HG03175 (cell line): ENCODE measurements around the gene SLITRK5.

Source experiments
- ATAC-seq: cut with Tn5 transposase; IDR thresholded peaks from one replicate; pipeline ENCODE4 v1.9.1; 2021; ENCODE audit warnings: mild to moderate bottlenecking, moderate library complexity; ENCODE audit not compliant: unreplicated experiment

Gene SLITRK5, protein sequence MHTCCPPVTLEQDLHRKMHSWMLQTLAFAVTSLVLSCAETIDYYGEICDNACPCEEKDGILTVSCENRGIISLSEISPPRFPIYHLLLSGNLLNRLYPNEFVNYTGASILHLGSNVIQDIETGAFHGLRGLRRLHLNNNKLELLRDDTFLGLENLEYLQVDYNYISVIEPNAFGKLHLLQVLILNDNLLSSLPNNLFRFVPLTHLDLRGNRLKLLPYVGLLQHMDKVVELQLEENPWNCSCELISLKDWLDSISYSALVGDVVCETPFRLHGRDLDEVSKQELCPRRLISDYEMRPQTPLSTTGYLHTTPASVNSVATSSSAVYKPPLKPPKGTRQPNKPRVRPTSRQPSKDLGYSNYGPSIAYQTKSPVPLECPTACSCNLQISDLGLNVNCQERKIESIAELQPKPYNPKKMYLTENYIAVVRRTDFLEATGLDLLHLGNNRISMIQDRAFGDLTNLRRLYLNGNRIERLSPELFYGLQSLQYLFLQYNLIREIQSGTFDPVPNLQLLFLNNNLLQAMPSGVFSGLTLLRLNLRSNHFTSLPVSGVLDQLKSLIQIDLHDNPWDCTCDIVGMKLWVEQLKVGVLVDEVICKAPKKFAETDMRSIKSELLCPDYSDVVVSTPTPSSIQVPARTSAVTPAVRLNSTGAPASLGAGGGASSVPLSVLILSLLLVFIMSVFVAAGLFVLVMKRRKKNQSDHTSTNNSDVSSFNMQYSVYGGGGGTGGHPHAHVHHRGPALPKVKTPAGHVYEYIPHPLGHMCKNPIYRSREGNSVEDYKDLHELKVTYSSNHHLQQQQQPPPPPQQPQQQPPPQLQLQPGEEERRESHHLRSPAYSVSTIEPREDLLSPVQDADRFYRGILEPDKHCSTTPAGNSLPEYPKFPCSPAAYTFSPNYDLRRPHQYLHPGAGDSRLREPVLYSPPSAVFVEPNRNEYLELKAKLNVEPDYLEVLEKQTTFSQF

DNA sequence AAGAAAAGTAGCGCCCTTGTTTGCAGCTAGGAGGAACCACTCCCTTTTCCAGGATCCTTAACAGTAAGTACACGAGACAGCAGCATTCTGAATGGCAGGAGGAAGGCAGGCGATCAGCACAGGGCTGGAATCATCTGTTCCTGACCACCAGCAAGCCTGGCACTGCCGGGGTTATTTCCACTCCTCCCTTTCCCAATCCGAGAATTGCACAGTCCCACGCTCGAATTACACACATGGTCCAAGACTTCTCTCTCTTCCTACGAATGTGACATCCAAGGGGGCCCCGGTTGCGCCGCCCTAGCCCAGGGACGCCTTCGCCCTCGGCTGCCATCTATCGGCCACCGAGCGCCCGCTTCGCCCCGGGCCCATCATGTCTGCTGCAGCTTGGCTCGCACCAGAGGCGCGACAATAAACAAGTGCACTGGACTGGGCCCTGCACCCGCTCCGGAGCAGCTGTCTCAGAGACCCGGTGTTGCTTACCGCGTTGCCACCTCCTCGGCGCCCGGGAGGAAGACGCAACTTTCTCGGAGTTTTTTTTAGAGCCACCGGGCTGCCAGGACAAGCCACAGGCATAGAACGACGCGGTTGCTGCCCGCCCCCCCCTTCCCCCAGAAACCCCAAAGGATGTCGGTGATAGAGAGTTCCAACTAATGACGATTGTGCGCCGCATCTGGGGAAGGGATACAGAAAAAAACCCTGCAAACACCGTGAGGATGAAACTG lies at the start of gene SLITRK5:
TSS of gene SLITRK5 (plus strand) at position 341 of the 722 bp plus-strand sequence. CDS start 4,018 bp downstream, outside the sequence.
- peak; percentile 93 for ATAC-seq

DNA sequence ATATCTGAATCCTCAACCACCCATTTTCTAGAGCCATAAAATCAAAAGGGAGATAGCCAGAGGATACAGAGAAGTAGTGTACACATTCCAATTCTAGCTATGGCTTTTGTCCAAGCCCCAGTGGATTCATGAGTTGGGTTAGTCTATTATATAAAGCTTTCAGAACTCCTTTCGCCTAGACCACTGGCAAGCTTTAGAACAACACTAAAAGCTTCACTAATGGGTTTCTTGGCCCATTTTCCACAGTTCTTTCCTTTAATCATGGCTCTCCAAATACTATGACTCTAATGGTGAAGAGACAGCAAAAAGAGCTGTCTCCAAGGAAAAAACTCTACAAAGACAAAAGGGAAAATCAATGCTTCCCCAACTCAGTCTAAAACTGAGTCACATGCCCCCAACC lies 48.2 kb upstream of the SLITRK5 start:
- ATAC-seq, result no peak

DNA sequence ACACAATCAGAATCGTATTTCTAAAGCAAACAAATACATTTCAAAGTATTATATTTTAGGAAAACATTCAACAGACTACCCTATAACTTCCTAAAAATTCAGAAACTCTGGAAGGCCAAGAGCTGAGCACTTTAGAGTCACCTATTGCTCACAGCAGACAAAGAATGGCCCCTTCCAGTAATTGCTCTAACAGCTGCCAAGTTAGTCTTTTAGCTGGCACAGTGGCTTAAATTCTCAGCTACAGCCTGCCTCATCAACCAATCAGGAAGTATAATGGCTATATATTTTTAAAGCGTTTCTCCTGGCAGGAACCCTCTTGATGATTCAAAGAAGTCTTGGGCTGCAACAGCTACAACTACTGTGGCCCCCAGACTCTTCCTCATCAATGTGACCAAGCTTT lies 14.9 kb upstream of the SLITRK5 start:
- no peak for ATAC-seq

DNA sequence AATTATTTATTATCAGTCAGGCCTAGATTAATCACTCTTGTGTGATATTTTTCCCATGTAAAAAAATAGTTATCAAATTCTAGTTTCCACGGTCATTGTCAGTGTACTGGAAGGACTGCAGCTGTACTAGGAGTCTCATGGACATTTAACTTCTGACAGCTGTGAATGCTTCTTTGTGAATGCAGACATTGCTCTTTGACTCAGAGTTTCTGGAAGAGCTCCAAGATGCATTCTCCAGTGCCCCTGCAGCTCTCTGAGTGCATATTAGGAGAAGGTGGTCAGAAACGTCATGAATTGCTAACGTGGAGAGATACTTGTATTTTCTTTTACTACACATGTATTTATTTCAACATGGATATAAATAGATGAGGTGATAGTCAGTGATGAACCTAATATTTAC lies 9.7 kb upstream of the SLITRK5 start:
- no peak for ATAC-seq

DNA sequence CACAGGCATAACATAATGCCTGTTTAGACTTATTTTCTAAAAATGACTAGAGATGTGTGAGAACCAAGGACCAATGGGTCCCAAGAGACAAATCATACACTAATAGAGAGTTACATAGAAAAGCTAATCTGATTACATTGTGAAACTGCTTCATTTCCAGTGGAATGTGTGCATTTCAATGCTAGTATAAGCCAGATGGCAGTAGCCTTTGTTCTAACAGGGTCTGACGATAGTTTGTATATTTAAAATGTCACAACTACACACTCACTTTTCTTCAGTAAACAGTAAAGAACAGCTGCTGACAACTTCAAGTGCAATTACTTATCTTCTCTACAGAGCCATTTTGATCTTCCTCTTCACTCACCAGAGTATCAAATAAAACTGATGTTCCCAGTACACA lies 4.3 kb upstream of the SLITRK5 start:
- ATAC-seq, result no peak

DNA sequence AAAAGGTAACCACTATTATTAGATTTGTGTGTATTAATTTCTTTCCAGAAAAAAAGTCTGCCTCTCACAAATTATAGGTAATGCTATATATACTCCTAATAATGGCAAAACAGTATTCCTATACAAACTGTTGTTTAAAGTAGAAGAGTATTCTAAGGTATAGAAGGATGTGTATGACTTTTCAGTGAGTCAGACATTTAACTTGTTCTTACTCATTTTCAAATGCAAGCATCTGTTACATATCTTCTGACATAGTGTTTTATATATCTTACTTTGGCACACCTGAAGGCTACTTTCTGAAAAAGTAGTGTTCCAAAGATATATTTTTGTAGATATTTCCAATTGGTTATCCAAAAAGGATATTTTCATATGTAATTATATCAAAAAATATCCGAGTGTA lies 3.5 kb upstream of the SLITRK5 start:
- no peak for ATAC-seq

DNA sequence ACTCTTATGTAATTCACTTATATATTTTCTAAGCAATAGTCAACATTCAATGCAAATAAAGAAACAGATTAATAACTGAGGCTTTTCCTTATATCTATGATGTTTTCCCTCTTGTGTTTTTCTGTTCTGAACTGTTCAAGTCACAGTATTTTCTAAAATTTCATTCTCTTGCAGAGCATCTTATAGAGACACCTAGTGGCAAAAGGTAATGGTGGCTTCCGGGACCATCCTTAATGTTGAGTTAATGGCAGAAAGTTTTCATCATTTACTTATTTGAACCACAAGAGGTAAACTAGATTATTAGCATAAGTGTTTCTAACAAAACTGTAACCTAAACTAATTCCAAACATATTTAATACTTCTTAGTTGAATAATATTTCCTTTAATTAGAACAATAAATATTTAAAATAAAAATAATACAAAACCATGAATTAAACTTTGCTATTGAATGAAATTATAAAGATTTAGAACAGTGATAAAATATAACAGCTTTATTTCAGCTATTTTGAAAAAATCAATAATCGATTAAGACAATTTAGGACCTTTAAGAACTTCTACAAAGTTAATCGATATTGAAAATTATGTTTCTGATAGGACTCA lies 1.7 kb upstream of the SLITRK5 start:
- ATAC-seq, result peak; percentile 51

DNA sequence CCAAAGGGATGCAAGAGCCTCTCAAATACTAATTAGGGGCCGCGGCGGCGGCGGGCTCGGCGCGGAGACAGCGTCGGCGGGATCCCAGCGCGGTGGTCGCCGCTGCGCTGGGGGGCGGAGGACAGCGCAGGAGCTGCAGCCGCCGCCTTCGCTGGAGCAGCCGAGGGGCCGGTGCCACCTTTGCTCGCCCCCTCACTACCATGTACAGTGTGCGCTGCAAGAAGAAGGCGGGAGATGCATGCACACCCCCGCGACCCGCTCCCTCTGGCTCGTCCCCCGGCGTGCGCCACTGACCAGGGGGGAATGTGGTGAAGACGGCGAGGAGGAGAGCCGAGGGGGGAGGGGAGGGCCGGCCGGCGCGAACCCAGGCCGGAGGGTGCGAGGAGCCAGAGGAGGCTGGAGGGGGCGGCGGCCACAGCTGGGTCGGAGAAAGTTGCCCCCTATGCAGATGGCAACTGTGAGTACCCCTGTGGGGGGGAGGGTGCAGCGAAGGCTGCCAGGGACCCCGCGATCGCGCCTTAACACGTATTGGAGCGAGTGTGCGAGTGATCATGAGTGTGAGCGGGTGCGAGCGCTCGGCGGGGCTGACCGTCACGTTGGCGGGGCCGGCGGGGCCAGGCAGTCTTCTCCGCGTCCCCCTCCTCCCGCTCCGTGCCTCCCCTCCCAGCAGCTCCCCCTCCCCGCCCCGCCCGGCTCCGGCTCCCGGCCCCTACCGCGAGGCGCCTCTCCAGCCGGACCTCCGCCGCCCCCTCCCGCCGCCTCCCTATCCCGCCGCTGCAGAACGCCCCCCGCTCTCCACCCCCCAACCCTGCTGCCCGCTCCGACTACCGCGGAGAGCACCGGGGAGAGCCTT lies 808 bp downstream of the SLITRK5 start:
- ATAC-seq, result peak; percentile 5

DNA sequence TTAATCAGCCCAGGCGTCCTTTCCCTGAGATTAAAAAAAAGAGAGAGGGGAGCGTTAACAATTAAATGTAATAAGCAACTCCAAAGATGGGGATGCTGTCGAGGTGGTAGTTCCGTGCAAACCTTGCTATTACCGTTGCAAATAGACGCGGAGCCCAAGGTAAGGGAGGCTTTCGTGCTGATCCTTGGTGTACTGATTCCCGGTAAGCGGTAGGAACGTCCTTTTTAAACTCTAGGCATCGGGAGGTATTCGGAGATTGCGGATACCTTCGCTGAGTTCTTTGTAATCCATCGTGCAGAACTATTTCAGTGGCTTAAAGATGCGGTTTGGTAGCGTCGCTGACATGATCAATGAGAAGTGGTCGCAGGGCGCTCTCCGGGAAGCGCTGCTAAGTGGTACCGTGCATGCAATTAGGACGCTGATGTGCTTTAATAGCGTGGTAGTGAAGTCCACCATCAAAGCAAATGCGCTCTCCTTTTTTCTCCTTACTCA lies 3.1 kb downstream of the SLITRK5 start:
- ATAC-seq, result no peak

DNA sequence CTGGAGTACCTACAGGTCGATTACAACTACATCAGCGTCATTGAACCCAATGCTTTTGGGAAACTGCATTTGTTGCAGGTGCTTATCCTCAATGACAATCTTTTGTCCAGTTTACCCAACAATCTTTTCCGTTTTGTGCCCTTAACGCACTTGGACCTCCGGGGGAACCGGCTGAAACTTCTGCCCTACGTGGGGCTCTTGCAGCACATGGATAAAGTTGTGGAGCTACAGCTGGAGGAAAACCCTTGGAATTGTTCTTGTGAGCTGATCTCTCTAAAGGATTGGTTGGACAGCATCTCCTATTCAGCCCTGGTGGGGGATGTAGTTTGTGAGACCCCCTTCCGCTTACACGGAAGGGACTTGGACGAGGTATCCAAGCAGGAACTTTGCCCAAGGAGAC lies 4.7 kb downstream of the SLITRK5 start:
- no peak for ATAC-seq

DNA sequence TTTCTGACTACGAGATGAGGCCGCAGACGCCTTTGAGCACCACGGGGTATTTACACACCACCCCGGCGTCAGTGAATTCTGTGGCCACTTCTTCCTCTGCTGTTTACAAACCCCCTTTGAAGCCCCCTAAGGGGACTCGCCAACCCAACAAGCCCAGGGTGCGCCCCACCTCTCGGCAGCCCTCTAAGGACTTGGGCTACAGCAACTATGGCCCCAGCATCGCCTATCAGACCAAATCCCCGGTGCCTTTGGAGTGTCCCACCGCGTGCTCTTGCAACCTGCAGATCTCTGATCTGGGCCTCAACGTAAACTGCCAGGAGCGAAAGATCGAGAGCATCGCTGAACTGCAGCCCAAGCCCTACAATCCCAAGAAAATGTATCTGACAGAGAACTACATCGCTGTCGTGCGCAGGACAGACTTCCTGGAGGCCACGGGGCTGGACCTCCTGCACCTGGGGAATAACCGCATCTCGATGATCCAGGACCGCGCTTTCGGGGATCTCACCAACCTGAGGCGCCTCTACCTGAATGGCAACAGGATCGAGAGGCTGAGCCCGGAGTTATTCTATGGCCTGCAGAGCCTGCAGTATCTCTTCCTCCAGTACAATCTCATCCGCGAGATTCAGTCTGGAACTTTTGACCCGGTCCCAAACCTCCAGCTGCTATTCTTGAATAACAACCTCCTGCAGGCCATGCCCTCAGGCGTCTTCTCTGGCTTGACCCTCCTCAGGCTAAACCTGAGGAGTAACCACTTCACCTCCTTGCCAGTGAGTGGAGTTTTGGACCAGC lies 5.3 kb downstream of the SLITRK5 start:
- no peak for ATAC-seq

DNA sequence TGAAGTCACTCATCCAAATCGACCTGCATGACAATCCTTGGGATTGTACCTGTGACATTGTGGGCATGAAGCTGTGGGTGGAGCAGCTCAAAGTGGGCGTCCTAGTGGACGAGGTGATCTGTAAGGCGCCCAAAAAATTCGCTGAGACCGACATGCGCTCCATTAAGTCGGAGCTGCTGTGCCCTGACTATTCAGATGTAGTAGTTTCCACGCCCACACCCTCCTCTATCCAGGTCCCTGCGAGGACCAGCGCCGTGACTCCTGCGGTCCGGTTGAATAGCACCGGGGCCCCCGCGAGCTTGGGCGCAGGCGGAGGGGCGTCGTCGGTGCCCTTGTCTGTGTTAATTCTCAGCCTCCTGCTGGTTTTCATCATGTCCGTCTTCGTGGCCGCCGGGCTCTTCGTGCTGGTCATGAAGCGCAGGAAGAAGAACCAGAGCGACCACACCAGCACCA lies 5.9 kb downstream of the SLITRK5 start:
- no peak for ATAC-seq

DNA sequence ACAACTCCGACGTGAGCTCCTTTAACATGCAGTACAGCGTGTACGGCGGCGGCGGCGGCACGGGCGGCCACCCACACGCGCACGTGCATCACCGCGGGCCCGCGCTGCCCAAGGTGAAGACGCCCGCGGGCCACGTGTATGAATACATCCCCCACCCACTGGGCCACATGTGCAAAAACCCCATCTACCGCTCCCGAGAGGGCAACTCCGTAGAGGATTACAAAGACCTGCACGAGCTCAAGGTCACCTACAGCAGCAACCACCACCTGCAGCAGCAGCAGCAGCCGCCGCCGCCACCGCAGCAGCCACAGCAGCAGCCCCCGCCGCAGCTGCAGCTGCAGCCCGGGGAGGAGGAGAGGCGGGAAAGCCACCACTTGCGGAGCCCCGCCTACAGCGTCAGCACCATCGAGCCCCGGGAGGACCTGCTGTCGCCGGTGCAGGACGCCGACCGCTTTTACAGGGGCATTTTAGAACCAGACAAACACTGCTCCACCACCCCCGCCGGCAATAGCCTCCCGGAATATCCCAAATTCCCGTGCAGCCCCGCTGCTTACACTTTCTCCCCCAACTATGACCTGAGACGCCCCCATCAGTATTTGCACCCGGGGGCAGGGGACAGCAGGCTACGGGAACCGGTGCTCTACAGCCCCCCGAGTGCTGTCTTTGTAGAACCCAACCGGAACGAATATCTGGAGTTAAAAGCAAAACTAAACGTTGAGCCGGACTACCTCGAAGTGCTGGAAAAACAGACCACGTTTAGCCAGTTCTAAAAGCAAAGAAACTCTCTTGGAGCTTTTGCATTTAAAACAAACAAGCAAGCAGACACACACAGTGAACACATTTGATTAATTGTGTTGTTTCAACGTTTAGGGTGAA lies 6.6 kb downstream of the SLITRK5 start:
- ATAC-seq, result no peak

DNA sequence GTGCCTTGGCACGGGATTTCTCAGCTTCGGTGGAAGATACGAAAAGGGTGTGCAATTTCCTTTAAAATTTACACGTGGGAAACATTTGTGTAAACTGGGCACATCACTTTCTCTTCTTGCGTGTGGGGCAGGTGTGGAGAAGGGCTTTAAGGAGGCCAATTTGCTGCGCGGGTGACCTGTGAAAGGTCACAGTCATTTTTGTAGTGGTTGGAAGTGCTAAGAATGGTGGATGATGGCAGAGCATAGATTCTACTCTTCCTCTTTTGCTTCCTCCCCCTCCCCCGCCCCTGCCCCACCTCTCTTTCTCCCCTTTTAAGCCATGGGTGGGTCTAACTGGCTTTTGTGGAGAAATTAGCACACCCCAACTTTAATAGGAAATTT lies 7.2 kb downstream of the SLITRK5 start:
- no peak for ATAC-seq

DNA sequence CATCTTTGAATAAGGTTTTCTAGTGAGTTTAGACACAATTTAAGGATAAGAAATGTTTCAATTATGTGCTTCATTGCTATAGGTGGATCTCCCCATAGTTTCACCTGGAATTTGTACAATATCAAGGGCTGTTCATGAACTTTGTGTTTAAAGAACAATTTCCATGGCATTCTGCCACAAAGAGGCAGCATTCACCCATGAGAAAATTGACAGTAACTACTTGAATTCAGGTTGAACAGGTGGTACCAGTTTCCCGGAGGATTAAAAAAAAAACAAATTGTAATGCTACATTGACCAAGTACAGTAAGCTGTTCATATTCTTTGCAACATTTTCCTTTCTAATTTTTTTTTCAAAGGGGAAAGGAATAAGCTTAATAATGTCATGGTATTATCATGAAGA lies 9.1 kb downstream of the SLITRK5 start:
- ATAC-seq, result no peak

DNA sequence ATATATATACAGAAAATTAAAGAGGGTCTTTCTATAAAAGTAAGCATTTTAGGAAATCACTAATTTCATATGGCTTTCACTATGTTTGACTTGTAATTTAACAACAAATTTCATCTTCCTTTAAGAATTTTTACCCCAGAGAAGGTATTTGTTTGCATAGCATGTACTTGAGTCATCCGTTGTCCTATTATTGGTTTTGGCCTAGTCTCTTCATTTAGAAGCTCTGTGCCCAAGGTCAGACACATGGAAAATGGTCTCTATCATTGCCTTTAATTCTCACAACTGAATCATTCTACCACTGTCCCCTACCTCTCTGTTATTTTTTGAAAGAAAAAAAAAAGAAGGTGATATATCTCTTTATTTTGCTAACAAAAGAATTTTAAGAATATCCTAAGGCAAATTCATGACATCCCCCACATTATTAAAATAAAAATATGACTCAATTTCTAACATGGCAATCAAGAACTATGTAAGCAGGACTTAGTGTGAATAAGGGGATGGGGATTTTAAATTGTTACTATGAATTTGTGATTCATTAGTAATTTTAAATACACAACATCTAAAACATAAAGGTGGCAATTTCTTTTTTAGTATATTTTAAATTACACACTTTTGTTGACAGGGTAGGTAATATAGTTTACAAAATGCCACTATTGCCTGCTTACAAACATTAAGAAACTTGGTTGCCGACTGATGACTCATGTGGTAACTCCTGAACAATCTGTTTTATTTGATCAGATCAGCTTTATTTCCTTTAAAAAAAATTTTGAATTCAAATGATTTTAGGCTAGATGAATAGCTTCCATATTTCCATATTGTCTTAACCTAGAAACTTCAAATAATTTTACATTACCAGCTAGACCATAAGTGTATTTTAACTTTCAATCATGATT lies 13.9 kb downstream of the SLITRK5 start:
- no peak for ATAC-seq

DNA sequence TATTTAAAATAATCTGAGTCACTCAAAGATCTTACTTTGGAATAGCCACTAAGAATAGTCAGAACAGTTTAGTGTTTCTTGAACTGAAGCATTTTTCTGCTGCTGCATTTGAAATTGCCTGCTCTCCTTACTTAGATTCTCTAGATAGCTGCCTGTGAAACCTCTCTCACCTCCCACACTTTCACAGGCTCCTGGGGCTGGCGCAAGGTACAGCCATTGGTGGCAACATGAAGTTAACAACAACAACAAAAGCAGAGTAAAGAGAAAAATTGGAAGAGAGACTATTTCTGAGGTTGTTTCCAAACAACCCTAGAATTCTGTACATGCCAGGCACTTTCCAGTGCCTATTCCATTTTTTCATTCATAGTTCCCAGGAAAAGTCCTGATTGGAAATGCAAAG lies 25.3 kb downstream of the SLITRK5 start:
- ATAC-seq, result no peak
